AG08395 (cell line): ENCODE data around the gene LRRC41.
"Not testable (repeated sequence)": the region's sequence is repeated elsewhere in the genome, so short reads cannot be mapped to it uniquely, and the experiment has no call there.

ENCODE experiments used
- DNase-seq: peaks from one replicate; pipeline ENCODE4 v3.0.0; 2012; ENCODE audit warnings: mixed read lengths, low spot score

Gene LRRC41

DNA sequence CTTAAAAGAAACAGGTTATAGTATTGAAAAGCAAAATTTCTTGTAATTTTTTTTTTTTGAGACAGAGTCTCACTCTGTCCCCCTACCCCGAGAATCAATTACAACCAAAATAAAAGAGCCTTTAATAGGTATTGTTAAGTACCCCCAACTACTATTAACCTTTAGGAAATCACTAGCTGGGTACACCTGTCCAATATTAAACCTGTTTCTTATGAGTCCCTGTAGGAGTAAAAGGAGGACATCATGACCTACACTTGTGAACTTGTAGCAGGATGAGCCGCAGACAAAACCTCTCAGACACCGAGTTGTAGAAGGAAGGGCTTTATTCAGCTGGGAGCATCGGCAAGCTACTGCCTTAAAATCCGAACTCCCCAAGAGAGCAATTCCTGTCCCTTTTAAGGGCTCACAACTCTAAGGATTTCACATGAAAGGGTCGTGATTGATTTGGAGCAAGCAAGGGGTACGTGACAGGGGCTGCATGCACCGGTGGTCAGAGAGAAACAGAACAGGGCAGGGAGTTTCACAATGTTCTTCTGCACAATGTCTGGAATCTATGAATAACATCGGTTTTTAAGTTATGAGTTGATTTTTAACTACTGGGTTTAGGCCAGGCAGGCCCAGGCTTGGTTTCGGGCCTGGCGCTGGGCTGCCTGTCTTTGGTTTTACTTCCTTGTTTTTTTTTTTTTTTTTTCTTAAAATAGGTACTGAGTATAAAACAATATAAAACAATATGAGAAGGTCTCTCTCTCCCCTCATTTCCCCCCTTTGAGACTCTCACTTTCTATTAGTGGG is 22.1 kb upstream of the LRRC41 start:
- not testable (repeated sequence) for DNase-seq

DNA sequence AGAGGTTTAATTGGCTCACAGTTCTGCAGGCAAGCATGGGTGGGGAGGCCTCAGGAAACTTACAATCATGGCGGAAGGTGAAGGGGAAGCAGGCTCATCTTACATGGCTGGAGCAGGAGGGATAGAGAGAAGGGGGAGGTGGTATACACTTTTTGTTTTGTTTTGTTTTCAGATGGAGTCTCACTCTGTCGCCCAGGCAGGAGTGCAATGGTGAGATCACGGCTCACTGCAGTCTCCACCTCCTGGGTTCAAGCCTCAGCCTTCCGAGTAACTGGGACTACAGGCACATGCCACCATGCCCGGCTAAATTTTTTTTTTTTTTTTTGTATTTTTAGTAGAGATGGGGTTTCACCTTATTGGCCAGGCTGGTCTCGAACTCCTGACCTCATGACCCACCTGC is 18.8 kb upstream of the LRRC41 start:
- DNase-seq = not testable (repeated sequence)

DNA sequence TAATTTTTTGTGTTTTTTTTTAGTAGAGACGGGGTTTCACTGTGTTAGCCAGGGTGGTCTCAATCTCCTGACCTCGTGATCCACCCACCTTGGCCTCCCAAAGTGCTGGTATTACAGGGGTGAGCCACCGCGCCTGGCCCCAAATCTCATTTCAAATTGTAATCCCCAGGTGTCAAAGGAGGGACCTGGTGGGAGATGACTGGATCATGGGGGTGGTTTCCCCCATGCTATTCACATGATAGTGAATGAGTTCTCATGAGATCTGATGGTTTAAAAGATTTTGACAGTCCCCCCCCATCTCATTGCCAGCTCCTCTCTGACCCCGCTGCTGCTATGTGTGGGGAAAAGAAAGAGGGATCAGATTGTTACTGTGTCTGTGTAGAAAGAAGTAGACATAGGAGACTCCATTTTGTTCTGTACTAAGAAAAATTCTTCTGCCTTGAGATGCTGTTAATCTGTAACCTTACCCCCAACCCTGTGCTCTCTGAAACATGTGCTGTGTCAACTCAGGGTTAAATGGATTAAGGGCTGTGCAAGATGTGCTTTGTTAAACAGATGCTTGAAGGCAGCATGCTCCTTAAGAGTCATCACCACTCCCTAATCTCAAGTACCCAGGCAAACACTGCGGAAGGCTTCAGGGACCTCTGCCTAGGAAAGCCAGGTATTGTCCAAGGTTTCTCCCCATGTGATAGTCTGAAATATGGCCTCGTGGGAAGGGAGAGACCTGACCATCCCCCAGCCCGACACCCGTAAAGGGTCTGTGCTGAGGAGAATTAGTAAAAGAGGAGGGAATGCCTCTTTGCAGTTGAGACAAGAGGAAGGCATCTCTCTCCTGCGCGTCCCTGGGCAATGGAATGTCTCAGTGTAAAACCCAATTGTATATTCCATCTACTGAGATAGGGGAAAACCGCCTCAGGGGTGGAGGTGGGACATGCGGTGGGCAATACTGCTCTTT is 16.8 kb upstream of the LRRC41 start:
- DNase-seq = not testable (repeated sequence)

DNA sequence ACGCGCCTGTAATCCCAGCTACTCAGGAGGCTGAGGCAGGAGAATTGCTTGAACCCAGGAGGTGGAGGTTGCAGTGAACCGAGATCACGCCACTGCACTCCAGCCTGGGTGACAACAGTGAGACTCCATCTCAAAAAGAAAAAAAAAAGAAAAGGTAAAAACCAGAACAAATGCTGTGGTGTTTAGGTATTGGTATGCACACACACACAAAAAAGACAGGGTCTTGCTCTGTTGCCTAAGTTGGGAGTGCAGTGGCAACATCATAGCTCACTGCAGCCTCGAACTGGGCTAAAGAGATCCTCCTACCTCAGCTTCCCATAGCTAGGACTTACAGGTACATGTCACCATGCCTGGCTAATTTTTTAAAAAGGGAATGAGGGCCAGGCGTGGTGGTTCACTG is 15.9 kb upstream of the LRRC41 start:
- DNase-seq = not testable (repeated sequence)

DNA sequence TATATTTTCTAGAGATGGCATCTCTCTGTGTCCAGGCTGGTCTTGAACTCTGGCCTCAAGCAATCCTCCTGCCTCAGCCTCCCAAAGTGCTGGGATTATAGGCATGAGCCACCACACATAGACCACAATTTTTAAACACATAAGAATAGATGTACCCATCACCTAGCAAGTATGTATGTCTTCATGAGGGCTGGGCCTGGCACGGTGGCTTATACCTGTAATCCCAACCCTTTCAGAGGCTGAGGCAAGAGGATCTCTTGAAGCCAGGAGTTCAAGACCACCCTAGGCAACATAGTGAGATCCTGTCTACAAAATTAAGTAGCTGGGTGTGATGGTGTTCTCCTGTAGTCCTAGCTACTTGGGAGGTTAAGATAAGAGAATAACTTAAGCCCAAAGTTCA is 13.9 kb upstream of the LRRC41 start:
- no peak for DNase-seq

DNA sequence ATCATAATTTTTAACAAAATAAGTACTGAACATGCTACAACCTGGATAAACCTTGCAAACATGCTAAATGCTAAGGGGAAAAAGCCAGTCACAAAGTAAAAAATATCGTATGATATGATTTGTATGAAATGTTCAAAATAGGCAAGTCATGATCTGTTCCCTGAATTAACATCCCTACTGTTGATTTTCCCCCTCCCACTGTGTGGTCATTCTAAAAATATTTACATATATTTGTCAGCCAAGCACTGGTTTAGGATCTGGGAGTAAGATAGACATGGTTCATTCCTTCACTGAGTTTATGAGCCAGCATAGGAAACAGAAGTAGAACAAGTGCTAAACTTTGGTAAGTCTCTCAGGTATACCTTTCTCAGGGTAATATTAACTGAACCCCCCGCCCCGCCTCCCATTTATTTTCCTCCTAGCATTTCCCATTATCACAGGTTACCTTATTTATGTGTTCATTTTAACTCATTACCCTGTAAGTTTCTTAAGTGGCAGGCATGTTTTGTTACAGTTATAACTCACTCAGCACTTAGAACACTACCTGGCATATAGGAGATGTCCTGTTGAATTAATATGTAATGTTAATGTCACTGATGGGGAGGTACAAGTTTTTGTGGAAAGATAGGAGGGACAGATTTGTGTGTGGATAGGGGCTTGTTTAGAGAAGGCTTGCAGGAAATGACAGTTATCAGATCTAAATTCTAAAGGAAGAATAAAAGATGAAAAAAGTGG is 12.4 kb upstream of the LRRC41 start:
- peak; percentile 39 for DNase-seq

DNA sequence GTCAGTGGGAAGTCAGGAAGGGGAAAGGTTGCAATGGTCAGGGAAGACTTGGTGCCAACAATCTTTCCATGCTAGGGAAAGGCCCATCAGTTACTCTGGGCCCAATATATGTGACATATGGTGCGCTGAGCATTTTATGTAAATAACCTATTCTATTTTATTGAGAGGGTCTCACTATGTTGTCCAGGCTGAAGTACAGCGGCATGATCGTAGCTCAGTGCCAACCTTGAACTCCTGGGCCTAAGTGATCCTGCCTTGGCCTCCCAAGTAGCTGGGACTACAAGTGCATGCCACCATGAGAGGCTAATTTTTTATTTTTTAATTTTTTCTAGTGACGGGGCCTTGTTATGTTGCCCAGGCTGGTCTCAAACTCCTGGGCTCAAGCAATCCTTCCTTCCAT is 6.9 kb upstream of the LRRC41 start:
- DNase-seq = no peak

DNA sequence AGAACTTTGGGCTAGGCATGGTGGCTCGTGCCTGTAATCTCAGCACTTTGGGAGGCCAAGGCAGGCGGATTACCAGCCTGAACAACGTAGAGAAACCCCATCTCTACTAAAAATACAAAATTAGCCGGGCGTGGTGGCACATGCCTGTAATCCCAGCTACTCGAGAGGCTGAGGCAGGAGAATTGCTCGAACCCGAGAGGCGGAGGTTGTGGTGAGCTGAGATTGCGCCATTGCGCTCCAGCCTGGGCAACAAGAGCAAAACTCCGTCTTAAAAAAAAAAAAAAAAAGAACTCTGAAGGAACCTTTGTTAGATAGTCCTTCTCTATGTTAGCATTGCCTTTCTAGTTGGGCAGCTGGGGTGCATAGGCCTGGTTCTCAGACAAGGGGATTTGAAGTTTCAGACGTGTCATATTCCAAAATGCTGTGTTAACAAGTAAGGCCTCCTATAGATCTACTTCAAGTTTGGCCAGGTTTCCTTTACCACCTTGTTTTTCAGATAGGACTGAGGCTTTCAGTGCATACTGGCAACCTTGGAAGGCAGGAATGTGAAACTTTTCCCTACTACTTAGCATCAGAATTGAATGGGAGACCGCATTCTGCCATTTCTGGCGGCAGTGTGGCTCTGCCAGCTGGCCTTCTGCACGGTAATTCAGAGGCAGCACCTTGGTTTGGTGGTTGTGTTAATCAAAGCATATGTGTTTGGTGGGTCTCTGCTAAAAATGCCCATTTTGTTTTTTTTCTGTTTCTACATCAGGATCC is 6.2 kb upstream of the LRRC41 start:
- no peak for DNase-seq

DNA sequence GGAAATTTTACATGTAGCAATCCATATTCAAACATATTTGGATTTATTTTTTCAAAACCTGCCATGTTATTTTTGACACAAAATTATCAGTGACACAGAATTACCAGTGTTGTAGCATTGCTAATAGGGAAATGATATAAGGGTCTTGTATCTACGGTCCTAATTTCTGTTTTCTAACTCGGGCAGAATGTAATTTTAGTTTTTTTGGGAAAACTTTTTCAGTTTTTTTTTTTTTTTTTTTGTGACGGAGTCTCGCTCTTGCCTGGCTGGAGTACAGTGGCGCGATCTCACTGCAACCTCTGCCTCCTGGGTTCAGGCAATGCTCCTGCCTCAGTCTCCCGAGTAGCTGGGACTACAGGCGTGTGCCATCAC is 2.7 kb upstream of the LRRC41 start:
- no peak for DNase-seq

DNA sequence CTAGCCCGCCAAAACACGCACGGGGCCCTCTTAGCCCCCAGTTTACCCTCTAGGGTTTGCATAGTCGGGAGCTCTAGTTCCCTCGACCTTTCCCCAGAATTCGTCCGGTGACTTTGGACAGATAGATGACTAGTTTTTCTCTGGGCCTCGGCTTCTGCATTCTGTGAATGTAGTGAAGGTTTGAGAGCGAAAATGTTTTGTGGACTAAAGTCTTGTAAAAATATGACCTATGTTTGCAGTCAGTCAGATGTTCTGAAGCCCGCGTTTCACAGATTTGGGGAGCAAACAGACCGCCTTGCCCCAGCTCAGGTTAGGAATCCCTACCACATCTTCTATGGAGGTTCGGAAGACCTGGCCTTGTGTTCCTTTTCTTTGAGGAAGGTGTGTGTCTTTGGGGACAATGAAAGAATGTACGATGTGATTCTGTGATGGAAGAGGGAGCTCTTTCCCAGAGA is 483 bp upstream of the LRRC41 start:
- no peak for DNase-seq

DNA sequence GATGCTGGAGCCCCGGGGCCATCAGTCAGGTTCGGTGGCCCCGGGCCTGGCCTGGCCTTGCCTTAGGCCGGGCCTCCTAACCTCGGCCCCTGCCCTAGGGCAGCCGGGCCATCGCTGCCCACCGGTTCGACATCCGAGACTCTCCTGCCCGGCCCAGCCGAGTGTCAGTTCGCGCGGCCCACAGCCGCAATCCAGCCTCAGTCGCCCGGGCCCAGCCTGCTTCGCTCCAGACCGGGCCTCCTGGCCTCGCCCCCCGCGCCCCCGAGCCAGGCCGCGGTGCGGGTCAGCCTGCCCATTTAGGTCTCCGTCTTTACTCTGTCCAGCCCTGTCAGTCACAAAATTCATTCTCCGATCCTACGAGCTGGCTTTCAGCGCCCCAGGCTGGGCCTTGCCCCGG is 777 bp downstream of the LRRC41 start:
- DNase-seq = peak; percentile 30

DNA sequence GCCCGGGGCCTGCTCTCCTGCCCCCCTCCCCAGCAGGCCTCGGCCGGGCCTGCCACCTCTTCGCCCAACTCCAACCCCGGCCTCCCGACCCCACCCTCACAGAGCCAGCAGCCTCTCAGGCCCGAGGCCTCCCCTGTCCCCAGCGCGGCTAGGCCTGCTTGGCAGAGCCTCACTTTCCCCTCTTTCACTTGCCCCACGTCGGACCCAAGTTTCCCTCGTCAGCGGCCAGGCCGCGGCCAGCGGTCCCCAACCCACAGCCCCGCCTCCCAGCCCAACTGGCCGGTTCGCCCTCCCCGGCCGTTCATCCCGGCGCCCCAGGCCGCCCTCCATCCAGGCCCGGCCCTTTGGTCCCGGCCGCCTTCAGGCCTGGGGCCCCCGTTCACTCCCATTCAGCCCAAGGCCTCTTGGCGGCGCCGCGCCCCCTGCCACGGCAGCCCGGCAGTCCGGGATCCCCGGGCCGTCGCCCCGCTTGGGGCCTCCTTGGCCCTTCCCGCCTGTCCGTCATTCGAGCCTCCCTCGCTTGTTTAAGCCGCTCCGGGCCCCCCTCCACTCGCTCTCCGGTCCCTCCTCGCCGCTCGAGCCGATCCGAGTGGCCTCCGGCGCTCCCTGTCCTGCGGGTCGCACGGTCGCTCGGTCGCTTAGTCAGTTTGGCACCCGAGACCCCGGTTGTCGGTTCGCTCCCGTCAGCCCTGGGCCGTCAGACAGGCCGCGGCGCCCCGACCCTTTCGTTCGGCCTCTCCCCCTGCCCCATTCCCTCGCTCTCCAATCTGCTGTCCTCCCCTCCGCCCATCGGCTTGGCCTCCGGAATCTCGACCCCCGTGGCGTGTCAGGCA is 1.4 kb downstream of the LRRC41 start:
- peak; percentile 53 for DNase-seq

DNA sequence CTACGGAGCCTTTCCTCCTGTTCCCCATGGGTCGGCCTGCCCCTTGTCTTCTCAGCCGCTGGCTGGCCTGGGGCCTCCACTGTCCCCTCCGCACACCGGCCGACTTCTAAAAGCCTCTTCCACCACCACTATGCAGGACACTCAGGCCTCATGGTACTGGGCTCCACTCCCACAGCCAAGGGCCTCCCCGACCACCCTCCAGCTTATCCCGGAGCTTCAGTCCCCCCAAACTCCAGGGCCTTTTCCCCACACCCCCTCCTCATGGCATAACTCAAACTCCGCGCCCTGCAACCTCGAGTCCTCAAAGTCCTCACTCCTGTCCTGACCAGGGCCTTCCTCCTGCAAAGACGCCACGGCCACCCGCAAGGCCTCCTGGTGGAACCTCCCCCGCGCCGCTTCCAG is 2.0 kb downstream of the LRRC41 start:
- peak; percentile 45 for DNase-seq

DNA sequence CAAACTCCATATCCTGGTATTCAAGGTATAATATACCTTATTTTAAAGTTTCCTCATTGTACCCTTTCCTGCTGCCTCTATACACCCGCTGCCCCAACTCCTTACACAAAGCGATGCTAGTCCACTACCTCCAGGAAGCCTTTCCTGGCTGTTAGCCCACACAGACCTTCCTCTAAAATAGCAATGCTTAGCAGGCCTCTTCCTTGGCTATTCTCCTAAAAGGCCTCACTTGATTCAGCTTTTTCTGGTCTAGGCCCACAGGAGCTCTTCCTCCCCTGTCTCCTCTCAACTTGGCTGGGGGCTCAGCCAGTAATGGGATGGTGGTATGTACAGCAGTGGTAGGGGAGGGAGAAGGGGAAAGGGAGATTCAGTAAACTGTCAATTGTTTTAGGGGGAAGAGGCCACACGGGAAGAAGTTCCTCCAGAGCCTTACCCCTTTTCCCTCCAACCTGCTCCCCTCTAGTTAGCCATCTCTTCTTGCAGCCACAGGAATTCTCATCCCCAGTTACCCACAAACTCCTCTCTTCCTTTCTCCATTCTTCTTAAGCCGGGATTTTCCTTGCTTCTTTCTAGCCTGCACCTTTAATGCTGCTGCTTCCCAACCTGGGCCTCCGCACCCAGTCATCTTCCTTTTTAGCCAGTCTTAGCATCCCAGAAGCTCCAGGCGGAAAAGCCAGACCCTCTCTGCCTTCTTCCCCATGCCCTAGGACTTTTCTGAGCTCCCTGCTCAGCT is 2.6 kb downstream of the LRRC41 start:
- DNase-seq = no peak

DNA sequence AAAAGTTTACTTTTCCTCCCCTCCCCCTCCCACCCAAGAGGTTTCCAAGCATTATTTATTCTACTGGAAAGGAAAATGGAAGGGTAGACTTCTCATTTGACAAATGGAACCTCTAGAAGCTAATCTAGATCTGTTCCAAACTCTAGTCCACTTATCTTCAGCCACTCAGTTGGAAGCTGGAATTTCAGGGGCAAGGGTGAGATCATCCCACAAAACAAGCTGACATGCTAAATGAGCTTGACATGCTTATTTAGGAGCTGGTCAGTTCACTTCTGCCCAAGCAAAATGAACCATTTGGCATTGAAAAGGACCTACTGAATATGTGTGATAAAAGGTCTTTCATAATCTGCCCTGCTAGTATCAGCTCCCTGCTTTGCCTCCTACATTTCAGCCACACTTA is 5.0 kb downstream of the LRRC41 start:
- DNase-seq = no peak

DNA sequence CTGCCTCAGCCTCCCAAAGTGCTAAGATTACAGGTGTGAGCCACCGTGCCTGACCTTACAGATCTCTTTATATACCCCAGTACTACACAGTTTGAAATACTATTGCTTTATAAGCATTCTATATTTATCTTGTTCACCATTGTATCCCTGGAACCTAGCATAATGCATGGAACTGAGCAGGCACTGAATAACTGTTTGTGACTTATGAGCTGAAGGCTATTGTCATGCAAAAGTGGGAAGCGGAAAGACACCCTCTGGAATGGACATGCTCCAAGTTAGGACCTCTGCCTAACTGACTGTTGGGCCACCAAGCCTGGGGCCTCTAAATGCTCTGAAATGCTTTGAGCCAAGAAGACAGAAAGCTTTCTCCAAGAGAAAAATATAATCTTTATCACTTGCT is 8.1 kb downstream of the LRRC41 start:
- DNase-seq = no peak

DNA sequence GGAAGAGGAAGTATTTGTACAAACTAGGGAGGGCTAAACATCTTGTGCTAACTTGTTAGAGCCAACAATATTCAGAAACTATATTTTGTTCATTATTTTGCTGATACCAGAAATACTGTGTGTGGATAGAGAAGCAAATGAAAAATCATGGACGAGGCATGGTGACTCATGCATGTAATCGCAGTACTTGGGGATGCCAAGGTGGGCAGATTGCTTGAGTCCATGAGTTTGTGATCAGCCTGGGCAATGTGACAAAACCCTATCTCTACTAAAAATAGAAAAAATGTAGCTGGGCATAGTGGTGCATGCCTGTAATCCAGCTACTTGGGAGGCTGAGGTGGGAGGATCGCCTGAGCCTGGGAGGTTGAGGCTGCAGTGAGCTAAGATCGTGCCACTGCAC is 13.4 kb downstream of the LRRC41 start:
- no peak for DNase-seq

DNA sequence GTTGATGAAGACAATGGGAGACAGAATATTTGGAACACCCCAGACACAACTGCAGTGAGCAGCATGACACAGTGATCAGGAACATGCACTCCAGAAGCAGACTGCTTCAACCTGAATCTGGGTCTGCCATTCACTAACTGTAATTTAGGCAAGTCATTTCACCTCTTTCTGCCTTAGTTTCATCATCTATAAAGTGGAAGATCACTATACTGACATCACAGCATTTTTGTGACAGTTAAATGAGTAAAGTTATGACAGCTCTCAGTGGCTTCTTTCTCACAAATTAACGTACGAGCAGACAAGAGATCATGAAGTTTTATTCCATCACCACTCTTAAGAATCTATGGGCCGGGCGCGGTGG is 14.3 kb downstream of the LRRC41 start:
- no peak for DNase-seq

DNA sequence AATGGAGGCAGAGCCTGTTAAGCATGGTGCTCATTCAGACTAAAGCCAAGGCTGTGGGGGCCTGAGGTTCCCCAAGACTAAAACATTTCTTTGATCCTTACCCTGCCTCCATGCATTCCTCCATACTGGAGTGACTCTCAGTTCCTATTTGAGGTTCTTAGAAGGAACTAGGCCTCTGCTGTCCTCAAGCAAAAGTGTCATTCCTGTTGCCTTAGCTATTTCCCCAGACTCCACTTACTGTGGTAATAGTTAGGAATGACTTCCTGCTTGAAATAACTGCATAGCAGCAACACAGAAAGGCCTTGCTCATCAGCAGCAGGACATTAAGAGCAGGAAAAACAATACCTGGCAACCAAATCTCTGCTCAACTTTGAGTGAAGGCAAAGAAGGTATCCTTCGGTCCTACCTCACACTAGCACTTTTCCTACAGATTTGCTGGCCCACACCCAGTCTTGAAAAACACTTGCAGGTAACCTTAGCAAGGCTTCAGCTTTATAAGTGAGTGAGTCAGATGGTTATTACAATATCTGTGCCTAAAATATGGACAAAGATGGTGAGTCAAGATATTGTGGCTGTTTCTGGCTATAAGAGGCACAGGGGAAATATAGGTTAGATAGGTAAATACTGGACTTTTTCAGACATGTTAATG is 14.8 kb downstream of the LRRC41 start:
- DNase-seq = peak; percentile 72
